ENCODE data around the gene C1orf53.
"Not testable (repeated sequence)": the region's sequence is repeated elsewhere in the genome, so short reads cannot be mapped to it uniquely, and the experiment has no call there.

GRCh38 chr1:197882241-197882640 lies 20.2 kb upstream of the C1orf53 start:
- not testable (repeated sequence) for TF ChIP-seq POLR2A, CTCF, POLR2AphosphoS5, EP300 (IDR thresholded peaks at IDR 0.05)

Data from gastroesophageal sphincter (tissue), 3 donors.